ENCODE measurements around the gene ARSB. TPM values are rescaled to one million over a fixed set of nuclear protein-coding genes. Genes with fewer than 3 reads are reported as not detected.

The ARSB gene
- total and polyA plus RNA-seq, 9 of the 15 experiments (the other 6 are each of a cell fraction or from before 2014, with no cell fraction given), result 0.52 to 4.6 (median 2.4) TPM

DNA sequence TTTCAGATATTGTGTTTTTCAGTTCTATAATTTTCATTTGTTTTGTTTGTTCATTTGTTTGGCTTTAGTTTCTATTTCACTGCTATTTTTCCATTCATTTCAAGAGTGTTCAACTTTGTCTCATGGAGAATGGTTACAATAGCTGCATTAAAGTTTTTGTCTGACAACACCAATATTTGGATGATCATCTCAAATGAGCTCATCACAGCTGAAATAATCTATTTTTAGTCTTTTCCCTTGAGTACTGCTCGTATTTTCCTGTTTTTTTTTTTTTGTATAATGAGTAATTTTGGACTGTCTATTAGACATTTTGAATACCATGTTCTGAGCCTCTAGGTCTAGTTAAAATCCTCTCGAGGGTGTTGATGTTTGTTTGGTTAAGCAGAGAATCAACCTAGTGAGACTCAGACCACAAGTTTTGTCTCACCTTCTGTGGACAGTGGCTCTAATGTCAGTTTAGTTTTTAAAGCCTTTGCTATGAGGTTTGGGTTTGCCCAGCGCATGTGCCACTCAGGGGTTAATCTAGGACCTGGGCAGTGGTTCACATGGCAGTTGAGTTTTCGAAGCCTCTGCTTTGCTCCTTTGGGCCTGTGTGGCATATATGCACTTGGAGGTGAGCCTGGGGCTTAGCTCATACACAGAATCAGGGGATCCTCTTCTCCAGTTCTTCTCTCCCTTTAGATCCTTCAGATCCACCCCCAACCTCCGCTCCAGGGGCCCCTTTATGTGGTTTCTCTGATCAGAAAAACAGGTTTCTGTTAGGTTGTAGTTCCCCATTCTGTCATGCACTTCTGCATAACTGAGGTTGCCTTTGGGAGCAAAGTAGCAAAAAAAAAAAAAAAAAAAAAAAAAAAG is 79.8 kb downstream of the ARSB start (continued):
- TF ChIP-seq MYBL2 (IDR thresholded peaks at IDR 0.05; ENCODE audit: low read depth) (no peak), MYBL2 (CRISPR knock-in tag; IDR thresholded peaks at IDR 0.05; ENCODE audit: borderline replicate concordance) (no peak), ZKSCAN3 (CRISPR knock-in tag; IDR thresholded peaks at IDR 0.05) (no peak)
- TF ChIP-seq, protein P1, sequence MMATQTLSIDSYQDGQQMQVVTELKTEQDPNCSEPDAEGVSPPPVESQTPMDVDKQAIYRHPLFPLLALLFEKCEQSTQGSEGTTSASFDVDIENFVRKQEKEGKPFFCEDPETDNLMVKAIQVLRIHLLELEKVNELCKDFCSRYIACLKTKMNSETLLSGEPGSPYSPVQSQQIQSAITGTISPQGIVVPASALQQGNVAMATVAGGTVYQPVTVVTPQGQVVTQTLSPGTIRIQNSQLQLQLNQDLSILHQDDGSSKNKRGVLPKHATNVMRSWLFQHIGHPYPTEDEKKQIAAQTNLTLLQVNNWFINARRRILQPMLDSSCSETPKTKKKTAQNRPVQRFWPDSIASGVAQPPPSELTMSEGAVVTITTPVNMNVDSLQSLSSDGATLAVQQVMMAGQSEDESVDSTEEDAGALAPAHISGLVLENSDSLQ (IDR thresholded peaks at IDR 0.05), result no peak

DNA sequence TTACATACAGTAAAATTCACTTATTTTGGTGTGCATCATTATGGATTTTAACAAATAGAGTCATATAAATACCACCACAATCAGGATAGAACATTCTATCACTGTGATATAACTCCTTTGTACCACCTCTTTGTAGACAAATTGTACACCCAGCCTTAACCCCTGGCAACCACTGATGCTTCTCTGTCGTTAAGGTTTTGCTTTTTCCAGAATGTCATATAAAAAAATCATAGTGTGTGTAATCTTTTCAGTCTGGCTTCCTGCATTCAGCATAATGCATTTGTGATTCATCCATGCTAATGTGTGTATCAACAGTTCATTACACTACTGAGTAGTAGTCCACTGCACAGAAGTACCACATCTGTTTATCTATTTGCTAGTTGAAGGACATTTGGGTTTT is 81.2 kb downstream of the ARSB start:
- Histone ChIP-seq H3K4me3 (no peak overlapping the region), H3K27ac (ENCODE audit: extremely low read depth, low read depth, low read length) (no peak overlapping the region), H3K36me3 (ENCODE audit: control insufficient read depth, insufficient read depth, low read length) (no peaks in the 10 kb centered on the region), H3K9me3 (replicated peaks; ENCODE audit: control insufficient read depth, insufficient read depth, low read depth, low read length) (no peaks in the 10 kb centered on the region), H3K4me1 (replicated peaks in 1 of 2; ENCODE audit: control insufficient read depth in 2 of 2, insufficient read depth in 2 of 2, low read length in 2 of 2) (no peaks in the 10 kb centered on the region; a peak in 1 of 5 replicates), H3K27me3 (ENCODE audit: control insufficient read depth in 2 of 2, insufficient read depth in 2 of 2, low read length in 2 of 2) (peaks cover 0 to 6% of the 10 kb centered on the region in 2 experiments; a peak in 1 of 5 replicates), H3K9me1 (ENCODE audit: control insufficient read depth, insufficient read depth, low read length) (no peaks in the 10 kb centered on the region), H3K79me2 (ENCODE audit: control insufficient read depth, insufficient read depth, low read length) (no peaks in the 10 kb centered on the region), H2AFZ (ENCODE audit: low read depth, low read length) (no peak overlapping the region), H4K20me1 (replicated peaks; ENCODE audit: control insufficient read depth, insufficient read depth, low read length) (no peaks in the 10 kb centered on the region), H3K4me2 (ENCODE audit: insufficient read depth, low read length) (no peak overlapping the region), H3K9ac (ENCODE audit: insufficient read depth in 1 of 2, low read depth in 2 of 2, low read length in 2 of 2) (no peak overlapping the region)
- ATAC-seq (no peak), DNase-seq (ENCODE audit: extremely low read depth in 1 of 4, low spot score in 3 of 4) (no peak), FAIRE-seq (no peak)
- BruUV-seq (replicated peaks), result no TSS peak
- ChIA-PET POLR2A (no interaction called here), CTCF (ENCODE audit: low intra/inter-chr PET ratio) (no interaction called here)
- intact Hi-C loops (cut with micrococcal nuclease), result loop anchor here (5.0 kb wide), 1 partner anchor 228 kb away; no protein-coding TSS in a partner anchor
- in situ Hi-C loops (cut with MboI), result no loop called here
- 0% methylated on average over 1 of the region's 1 CpG for WGBS (ENCODE audit: insufficient coverage, low coverage, missing lambda C conversion rate)
- TF ChIP-seq ZNF76 (CRISPR knock-in tag; IDR thresholded peaks at IDR 0.05; ENCODE audit: borderline replicate concordance), result no peak
- no peak for TF ChIP-seq POLR2A (conservative IDR thresholded peaks at IDR 0.05)
- no peak for TF ChIP-seq PHTF2 (CRISPR knock-in tag; IDR thresholded peaks at IDR 0.05)
- TF ChIP-seq RBM17 (IDR thresholded peaks at IDR 0.05; ENCODE audit: borderline replicate concordance, low read depth, low read length), result no peak
- TF ChIP-seq, protein P2, sequence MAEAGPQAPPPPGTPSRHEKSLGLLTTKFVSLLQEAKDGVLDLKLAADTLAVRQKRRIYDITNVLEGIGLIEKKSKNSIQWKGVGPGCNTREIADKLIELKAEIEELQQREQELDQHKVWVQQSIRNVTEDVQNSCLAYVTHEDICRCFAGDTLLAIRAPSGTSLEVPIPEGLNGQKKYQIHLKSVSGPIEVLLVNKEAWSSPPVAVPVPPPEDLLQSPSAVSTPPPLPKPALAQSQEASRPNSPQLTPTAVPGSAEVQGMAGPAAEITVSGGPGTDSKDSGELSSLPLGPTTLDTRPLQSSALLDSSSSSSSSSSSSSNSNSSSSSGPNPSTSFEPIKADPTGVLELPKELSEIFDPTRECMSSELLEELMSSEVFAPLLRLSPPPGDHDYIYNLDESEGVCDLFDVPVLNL (CRISPR knock-in tag; IDR thresholded peaks at IDR 0.05; ENCODE audit: low read depth), result no peak
- TF ChIP-seq, protein P3, sequence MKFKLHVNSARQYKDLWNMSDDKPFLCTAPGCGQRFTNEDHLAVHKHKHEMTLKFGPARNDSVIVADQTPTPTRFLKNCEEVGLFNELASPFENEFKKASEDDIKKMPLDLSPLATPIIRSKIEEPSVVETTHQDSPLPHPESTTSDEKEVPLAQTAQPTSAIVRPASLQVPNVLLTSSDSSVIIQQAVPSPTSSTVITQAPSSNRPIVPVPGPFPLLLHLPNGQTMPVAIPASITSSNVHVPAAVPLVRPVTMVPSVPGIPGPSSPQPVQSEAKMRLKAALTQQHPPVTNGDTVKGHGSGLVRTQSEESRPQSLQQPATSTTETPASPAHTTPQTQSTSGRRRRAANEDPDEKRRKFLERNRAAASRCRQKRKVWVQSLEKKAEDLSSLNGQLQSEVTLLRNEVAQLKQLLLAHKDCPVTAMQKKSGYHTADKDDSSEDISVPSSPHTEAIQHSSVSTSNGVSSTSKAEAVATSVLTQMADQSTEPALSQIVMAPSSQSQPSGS (CRISPR knock-in tag; IDR thresholded peaks at IDR 0.05), result no peak
- no peak for TF ChIP-seq CXXC5 (CRISPR knock-in tag; IDR thresholded peaks at IDR 0.05)
- TF ChIP-seq, protein P4, sequence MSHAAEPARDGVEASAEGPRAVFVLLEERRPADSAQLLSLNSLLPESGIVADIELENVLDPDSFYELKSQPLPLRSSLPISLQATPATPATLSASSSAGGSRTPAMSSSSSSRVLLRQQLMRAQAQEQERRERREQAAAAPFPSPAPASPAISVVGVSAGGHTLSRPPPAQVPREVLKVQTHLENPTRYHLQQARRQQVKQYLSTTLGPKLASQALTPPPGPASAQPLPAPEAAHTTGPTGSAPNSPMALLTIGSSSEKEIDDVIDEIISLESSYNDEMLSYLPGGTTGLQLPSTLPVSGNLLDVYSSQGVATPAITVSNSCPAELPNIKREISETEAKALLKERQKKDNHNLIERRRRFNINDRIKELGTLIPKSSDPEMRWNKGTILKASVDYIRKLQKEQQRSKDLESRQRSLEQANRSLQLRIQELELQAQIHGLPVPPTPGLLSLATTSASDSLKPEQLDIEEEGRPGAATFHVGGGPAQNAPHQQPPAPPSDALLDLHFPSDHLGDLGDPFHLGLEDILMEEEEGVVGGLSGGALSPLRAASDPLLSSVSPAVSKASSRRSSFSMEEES (CRISPR knock-in tag; IDR thresholded peaks at IDR 0.05), result no peak
- TF ChIP-seq SAFB (IDR thresholded peaks at IDR 0.05; ENCODE audit: borderline replicate concordance, low read depth, low read length), result no peak
- TF ChIP-seq, protein P5, sequence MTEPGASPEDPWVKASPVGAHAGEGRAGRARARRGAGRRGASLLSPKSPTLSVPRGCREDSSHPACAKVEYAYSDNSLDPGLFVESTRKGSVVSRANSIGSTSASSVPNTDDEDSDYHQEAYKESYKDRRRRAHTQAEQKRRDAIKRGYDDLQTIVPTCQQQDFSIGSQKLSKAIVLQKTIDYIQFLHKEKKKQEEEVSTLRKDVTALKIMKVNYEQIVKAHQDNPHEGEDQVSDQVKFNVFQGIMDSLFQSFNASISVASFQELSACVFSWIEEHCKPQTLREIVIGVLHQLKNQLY (CRISPR knock-in tag; conservative IDR thresholded peaks at IDR 0.05), result no peak
- TF ChIP-seq KLF1 (tag; IDR thresholded peaks at IDR 0.05), result no peak

Measured in K562 (cell line).